ENCODE data around the gene RECQL5.

GRCh38 chr17:75645889-75646637, 20.9 kb downstream of the RECQL5 start:
- TF ChIP-seq CTCF (IDR thresholded peaks at IDR 0.05) (no peak), POLR2A (IDR thresholded peaks at IDR 0.05; ENCODE audit: low read depth) (no peak), POLR2AphosphoS5 (IDR thresholded peaks at IDR 0.05) (no peak), EP300 (IDR thresholded peaks at IDR 0.05) (no peak)

Data from esophagus muscularis mucosa (tissue), 4 donors.